ENCODE measurements around the gene C1orf53. TPM values are rescaled to one million over a fixed set of nuclear protein-coding genes. Genes with fewer than 3 reads are reported as not detected.

Gene C1orf53
- total and polyA plus RNA-seq, 9 of the 15 experiments (the other 6 are each of a cell fraction or from before 2014, with no cell fraction given): 0.31 to 3.2 (median 2.3) TPM

- ATAC-seq: peak; percentile 9; the same call in 1 of the 3 replicates
- no peak for TF ChIP-seq E2F1 (CRISPR knock-in tag; IDR thresholded peaks at IDR 0.05)
- TF ChIP-seq ZBTB2 (IDR thresholded peaks at IDR 0.05): no peak
- no peak for TF ChIP-seq CHD7 (IDR thresholded peaks at IDR 0.05; ENCODE audit: low read depth, low read length)
- no peak for TF ChIP-seq PRMT5 (CRISPR knock-in tag; IDR thresholded peaks at IDR 0.05)
Measured at GRCh38 chr1:197920067-197920396, 17.6 kb downstream of the C1orf53 start.

More at GRCh38 chr1:197920067-197920396, 17.6 kb downstream of the C1orf53 start:
- H3K36me3 ChIP-seq (ENCODE audit: control insufficient read depth, insufficient read depth, low read length): no peaks in the 10 kb centered on the region
- BruUV-seq (replicated peaks): no TSS peak
- no peaks in the 10 kb centered on the region for H3K79me2 ChIP-seq (ENCODE audit: control insufficient read depth, insufficient read depth, low read length)
- H3K4me2 ChIP-seq (ENCODE audit: insufficient read depth, low read length): peak overlapping the region; percentile 53
- no peak for FAIRE-seq
- no peak overlapping the region for H2AFZ ChIP-seq (ENCODE audit: low read depth, low read length)
- ChIA-PET CTCF (ENCODE audit: low intra/inter-chr PET ratio) (interaction anchor here (0.7 kb wide), 1 partner anchor 227 kb away, joined by 3 read pairs; no protein-coding TSS in a partner anchor), POLR2A (interaction anchor here (0.7 to 0.8 kb wide), 2 partner anchors 16 to 75 kb away, joined by 3 to 4 read pairs; no protein-coding TSS in a partner anchor)
- H3K27ac ChIP-seq (ENCODE audit: extremely low read depth, low read depth, low read length): no peak overlapping the region
- H3K9me1 ChIP-seq (ENCODE audit: control insufficient read depth, insufficient read depth, low read length): no peaks in the 10 kb centered on the region
- no peaks in the 10 kb centered on the region for H3K9me3 ChIP-seq (replicated peaks; ENCODE audit: control insufficient read depth, insufficient read depth, low read depth, low read length)
- no peak for DNase-seq (ENCODE audit: extremely low read depth in 1 of 4, low spot score in 3 of 4)
- H3K27me3 ChIP-seq (ENCODE audit: control insufficient read depth in 2 of 2, insufficient read depth in 2 of 2, low read length in 2 of 2): peaks cover 61 to 72% of the 10 kb centered on the region in 2 experiments
- WGBS (ENCODE audit: insufficient coverage, low coverage, missing lambda C conversion rate): 10% methylated on average over 11 of the region's 11 CpGs
- H3K4me3 ChIP-seq: no peak overlapping the region
- intact Hi-C loops (cut with micrococcal nuclease) (loop anchor here (5.0 to 10.0 kb wide), 4 partner anchors 143 to 585 kb away; partner anchors contain the start of gene DENND1B), in situ Hi-C loops (cut with MboI) (loop anchor here (5.0 kb wide), 1 partner anchor 398 kb away; no protein-coding TSS in a partner anchor)
- H3K9ac ChIP-seq (ENCODE audit: insufficient read depth in 1 of 2, low read depth in 2 of 2, low read length in 2 of 2): peak overlapping the region in 1 of 2 experiments; percentile 41; a peak in 1 of 4 replicates
- H4K20me1 ChIP-seq (replicated peaks; ENCODE audit: control insufficient read depth, insufficient read depth, low read length): no peaks in the 10 kb centered on the region
- peaks cover 10 to 33% of the 10 kb centered on the region in 2 experiments; a peak in 4 of 5 replicates for H3K4me1 ChIP-seq (replicated peaks in 1 of 2; ENCODE audit: control insufficient read depth in 2 of 2, insufficient read depth in 2 of 2, low read length in 2 of 2)
